Left kidney (tissue), 2 donors: ENCODE measurements around the gene CC2D1A. TPM values are rescaled to one million over a fixed set of nuclear protein-coding genes. Genes with fewer than 3 reads are reported as not detected.
"Not testable (repeated sequence)": the region's sequence is repeated elsewhere in the genome, so short reads cannot be mapped to it uniquely, and the experiment has no call there.

Experiments
- DNase-seq: peaks from one replicate; pipeline ENCODE4 v3.0.0-alpha.2; 2013
- polyA plus RNA-seq: library from polyadenylated mRNA; unstranded; fragments of 120-200 nt; gene quantifications from one replicate; pipeline ENCODE4 v1.2.1, GENCODE V29; 2013; ENCODE audit not compliant: insufficient read length

Gene CC2D1A
- polyA plus RNA-seq, 1 donor, result 28.5 TPM

GRCh38 chr19:13906521-13906904, 512 bp downstream of the CC2D1A start:
- DNase-seq, result no peak

- no peak for DNase-seq
These were observed 909 bp downstream of the CC2D1A start for GRCh38 chr19:13906910-13907309.

- no peak for DNase-seq
These were observed 2.7 kb downstream of the CC2D1A start for GRCh38 chr19:13908674-13909073.

- DNase-seq, result no peak
These were observed 3.4 kb downstream of the CC2D1A start for GRCh38 chr19:13909430-13909829.

DNA sequence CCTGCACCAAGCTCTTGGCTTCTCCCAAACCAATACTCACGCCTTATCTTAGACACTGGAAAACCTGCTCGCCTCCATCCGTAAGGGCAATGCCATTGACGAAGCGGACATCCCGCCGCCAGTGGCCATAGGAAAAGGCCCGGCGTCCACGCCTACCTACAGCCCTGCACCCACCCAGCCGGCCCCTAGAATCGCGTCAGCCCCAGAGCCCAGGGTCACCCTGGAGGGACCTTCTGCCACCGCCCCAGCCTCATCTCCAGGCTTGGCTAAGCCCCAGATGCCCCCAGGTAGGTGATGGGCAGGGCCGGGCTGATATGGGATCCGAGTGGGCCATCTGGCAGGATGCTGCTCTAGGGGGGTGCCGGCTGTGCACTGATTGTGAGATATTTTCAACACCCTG, 7.4 kb downstream of the CC2D1A start:
- no peak for DNase-seq

- no peak for DNase-seq
These were observed 8.8 kb downstream of the CC2D1A start for GRCh38 chr19:13914777-13915176.

GRCh38 chr19:13917888-13918406, 11.9 kb downstream of the CC2D1A start:
- DNase-seq, result no peak

- DNase-seq, result no peak
These were observed 12.9 kb downstream of the CC2D1A start for GRCh38 chr19:13918726-13919411.

DNA sequence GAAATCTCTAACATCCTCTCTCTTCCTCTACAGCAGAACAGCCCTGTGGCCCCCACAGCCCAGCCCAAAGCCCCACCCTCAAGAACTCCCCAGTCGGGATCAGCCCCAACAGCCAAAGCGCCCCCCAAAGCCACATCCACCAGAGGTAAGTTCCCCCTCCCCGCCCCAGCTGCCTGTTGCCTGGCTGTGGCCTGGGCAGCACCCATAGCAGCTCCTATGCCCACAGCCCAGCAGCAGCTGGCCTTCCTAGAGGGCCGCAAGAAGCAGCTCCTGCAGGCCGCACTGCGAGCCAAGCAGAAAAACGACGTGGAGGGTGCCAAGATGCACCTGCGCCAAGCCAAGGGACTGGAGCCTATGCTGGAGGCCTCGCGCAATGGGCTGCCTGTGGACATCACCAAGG, 14.5 kb downstream of the CC2D1A start:
- no peak for DNase-seq

GRCh38 chr19:13920940-13921747, 15.1 kb downstream of the CC2D1A start:
- no peak for DNase-seq

DNA sequence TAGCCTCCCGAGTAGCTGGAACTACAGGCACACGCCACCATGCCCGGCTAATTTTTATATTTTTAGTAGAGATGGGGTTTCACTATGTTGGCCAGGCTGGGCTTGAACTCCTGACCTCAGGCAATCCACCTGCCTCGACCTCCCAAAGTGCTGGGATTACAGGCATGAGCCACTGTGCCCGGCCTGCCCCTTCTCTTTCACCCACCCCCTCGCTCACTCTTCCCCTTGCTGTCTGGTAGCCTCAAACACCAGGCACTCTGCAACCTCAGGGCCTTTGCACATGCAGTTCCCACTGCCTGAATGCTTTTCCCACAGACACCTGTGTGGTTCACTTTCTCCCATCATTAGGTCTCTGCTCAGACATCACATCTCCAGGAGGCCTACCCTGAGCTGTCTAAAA, 16.1 kb downstream of the CC2D1A start:
- DNase-seq, result not testable (repeated sequence)

DNA sequence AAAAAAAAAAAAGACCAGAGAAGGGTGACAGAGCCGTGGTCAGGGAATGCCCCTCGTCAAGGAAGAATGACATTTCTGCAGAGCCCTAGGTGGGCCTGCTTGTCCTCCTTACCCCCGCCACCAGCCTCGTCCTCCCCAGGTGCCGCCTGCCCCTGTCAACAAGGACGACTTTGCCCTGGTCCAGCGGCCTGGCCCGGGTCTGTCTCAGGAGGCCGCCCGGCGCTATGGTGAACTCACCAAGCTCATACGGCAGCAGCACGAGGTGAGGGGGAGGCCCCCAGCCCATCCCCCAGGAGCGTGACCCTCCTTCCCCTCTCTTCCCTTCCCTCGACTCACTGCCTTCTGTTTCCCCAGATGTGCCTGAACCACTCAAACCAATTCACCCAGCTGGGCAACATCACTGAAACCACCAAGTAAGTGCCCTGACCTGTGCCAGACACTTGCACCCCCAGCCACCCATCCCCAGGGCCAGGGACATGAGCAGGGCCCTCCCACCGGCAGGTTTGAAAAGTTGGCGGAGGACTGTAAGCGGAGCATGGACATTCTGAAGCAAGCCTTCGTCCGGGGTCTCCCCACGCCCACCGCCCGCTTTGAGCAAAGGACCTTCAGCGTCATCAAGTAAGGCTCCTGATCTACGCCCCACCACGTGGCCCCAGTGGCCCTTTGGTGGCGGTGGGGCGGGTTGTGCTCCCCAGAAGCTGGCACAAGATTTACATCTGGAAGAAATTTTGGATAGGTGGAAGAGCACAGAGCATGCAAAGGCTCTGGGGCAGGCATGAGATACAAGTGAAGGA, 17.4 kb downstream of the CC2D1A start:
- DNase-seq, result no peak

DNA sequence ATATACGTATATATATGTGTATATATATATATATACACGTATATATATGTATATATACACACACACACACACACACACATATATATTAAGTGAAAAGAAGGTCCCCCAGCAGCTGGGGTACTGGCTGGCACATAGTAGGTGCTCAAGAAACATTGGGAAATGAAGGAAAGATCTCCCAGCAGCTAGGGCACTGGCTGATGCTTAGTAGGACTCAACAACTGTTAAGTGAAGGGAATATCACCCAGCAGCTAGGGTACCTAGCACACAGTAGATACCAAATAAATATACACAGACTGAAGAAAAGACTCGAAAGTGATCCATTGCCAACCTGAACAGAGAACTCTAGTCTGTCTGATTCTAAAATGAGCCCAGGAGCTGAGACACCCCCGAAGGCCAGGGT, 20.0 kb downstream of the CC2D1A start:
- DNase-seq, result no peak

- no peak for DNase-seq
These were observed 20.7 kb downstream of the CC2D1A start for GRCh38 chr19:13926715-13927114.

GRCh38 chr19:13929340-13929739, 23.3 kb downstream of the CC2D1A start:
- no peak for DNase-seq

DNA sequence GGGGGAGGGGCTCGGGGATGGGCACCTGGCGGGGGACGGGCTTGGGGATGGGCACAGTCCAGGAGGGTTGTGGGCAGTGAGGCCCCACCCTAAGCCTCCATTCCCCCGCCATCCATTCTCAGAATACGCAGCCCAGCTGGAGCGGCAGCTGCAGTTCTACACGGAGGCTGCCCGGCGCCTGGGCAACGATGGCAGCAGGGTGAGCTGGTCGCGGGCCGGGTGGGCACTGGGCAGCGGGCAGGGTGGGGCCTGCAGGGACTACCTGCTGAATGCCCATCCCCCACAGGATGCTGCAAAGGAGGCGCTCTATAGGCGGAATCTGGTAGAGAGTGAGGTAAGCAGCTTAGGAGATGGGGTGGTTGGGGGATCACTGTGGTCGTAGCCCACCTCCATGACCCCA, 24.0 kb downstream of the CC2D1A start:
- no peak for DNase-seq

DNA sequence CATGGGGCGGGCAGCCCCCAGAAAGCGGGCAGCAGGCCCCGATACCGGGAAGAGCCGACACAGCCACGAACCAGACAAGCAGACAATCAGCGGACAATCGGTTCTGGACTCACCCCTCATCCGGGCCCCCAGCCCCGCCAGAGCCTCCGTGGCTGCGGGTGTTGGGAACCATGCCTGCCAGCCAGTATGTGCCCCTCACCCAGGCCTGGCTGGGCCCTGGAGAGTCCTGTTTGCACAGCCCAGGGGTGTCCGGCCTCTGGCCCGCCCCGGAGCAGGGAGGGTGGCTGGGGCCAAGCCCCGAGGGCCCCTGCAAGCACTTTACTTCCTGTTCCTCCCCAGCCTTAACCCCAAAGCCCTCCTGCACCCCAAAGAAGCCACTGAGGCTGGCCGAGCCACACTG, 24.4 kb downstream of the CC2D1A start:
- DNase-seq, result no peak

DNA sequence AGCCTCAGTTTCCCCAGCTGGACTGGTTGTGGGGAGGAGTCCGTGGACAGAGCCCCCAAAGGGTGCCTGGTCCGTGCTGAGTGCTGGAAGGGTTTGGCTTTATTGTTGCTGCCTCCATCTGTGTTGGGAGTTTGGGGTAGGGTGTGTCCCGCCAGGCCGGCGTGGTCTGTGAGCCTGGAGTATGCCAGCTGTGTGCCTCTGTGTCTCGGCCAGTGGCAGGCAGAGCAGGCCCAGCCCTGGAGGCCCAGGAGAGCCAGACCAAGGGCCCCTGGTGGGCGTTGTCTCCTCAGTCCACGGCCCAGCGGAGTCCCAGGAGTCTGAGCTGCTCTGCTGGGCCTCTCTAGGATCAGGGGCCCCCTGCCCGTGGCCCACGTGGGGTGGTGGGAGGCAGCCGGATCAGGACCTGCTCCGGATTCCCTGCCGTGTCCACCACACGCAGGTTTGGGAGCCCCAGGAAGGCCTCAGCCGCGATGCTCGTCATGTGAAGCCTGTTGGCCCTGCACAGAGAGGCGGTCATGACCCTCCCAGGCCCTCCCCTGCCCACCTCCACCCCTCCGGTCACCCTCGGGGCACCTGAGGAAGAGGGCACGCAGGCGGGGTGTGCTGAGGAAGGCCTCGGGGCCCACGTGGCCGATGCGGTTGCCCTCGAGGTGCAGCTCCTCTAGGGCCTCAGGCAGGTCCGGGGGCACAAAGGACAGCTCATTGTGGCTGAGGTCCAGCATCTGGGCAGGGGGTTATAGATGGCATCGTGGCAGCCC, 25.6 kb downstream of the CC2D1A start:
- DNase-seq, result no peak

GRCh38 chr19:13932149-13932637, 26.2 kb downstream of the CC2D1A start:
- DNase-seq, result no peak

DNA sequence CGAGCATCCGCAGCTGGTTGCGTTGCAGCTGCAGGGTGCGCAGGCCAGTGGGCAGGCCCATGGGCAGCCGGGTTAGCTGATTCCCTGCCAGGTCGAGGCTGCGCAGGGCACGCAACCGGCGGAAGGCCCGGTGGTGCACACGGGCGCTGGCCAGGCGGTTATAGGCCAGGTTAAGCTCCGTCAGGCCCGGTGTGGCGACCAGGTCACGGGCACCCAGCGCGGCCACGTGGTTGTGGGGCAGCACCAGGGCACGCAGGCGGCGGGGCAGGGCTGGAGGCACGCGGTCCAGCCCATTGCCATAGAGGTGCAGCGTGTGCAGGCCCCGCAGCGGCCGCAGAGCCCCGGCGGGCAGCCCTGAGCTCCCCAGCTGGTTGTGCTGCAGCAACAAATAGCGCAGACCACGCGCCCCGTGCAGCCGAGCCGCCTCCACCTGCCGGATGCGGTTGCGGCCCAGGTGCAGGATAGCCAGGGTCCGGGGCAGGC, 27.0 kb downstream of the CC2D1A start:
- DNase-seq, result no peak

DNA sequence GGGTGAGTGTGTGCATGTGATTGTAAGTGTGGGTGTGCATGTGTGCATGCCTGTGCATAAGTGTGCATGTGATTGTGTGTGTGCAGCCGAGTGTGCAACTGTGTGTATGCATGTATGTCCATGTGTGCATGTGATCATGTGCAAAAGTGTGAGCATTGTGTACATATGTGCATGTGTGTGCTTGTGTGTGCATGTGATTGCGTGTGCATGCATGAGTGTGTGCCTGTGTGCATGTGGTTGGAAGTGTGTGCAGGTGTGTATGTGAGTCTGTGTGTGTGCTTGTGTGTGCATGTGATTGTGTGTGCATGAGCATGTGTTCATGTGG, 28.7 kb downstream of the CC2D1A start:
- DNase-seq, result no peak
